SKM-1 (cell line): Measurements from ENCODE around the gene SEMA3A.
A peak's percentile ranks its signal among the peaks of the same experiment; 100 is the strongest.

ENCODE experiments used
- DNase-seq: peaks from one replicate; lab custom pipeline; 2025; ENCODE audit not compliant: unreplicated experiment; lab: John Stamatoyannopoulos, UW

The SEMA3A gene

GRCh38 chr7:83937930-83938329 lies 256.7 kb downstream of the SEMA3A start:
- DNase-seq = no peak

- DNase-seq = peak; percentile 61
Measured at GRCh38 chr7:83936056-83936708, 258.4 kb downstream of the SEMA3A start.

DNA sequence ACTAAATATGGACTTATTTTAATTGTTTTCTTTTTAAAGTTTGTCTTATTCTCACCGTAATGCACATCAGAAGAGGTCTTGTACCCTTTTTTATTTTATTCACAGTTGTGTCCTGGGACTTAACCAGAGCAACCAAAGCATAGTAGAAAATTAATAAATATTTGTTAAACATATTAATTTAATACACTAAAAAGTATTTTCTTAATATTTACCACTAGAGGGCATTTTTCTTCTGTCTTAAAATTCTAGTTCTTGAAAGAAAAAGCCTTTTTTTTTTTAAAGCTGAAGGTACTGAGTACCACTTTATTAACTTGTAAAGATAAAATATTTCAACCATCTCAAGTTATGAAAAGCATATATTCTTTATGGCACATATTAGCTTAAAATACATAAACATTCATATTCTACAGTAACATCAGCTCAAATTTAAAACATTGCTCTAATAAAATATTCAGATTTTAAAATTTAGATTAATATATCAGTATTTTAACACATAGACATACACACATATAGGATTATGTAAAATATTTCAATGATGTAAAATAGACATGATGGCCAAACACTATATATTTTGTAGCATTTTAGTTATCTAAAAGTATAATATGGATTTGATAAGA lies 260.4 kb downstream of the SEMA3A start:
- no peak for DNase-seq

DNA sequence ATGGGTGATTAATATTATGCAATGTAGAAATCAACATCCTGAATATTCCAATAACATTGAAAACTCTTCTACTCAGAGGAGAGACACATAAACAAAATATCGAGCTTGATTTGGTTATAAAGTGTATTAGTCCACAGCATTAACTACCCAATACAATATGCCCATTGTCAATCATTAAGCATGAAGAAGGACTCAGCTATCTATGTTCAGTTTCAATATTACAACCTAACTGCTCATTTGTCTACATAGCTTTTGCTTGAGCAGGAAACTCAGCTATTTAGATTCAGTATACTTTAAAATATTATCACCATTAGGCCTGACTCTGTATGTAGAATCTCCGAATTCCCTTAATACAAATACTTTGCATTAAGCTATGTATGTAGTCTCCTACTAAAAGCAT lies 262.6 kb downstream of the SEMA3A start:
- no peak for DNase-seq

GRCh38 chr7:83930262-83930661 lies 264.3 kb downstream of the SEMA3A start:
- DNase-seq = peak; percentile 15

DNA sequence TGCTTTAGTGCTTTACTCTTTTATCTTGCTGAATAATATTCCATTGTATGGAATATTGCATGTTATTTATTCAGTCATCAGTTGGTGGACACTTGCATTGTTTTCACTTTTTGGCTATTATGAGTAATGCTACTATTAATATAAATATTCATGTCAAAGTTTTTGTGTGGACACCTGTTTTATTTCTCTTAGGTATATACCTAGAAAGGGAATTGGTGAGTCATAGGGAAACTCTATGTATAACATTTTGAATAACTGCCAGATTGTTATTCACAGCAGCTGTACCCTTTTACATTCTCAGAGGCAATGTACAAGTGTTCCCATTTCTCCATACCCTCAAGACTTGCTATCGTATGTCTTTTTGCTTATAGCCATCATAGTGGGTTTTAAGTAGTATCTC lies 268.7 kb downstream of the SEMA3A start:
- DNase-seq = no peak

- no peak for DNase-seq
Measured at GRCh38 chr7:83921941-83922607, 272.5 kb downstream of the SEMA3A start.

- DNase-seq = no peak
Measured at GRCh38 chr7:83921271-83921940, 273.2 kb downstream of the SEMA3A start.

GRCh38 chr7:83918142-83918541 lies 276.4 kb downstream of the SEMA3A start:
- no peak for DNase-seq

DNA sequence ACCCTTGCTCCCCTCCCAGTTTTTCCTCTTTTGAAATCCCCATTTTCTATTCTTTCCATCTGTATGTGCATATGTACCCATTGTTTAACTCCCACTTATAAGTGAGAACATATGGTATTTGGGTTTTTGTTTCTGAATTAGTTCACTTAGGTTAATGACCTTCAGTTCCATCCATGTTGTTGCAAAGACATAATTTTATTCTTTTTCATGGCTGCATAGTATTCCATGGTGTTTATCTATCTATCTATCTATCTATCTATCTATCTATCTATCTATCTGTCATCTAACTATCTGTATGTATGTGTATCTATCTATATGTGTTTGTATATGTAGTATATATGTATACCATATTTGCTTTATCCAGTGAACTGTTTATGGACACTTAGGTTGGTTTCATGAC lies 281.4 kb downstream of the SEMA3A start:
- DNase-seq = no peak

DNA sequence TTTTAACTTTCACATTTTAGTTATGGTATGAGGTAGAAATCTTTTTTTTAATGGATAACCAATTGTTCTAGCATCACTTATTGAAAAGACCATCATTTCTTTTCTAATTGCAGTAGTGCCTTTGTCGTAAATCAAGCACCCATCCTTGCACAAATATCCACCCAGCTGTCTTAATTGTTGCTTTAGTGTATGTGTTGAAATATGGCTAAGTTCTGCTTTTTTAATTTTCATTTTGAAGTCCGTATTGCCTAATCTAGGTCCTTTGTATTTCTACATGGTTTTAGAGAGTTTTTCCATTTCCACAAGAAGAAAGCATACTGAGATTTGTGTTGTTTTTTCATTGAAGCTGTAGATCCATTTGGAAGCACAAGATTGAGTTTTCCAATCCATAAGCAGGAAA lies 286.1 kb downstream of the SEMA3A start:
- DNase-seq = peak; percentile 84
